ENCODE data around the gene CD59.
A peak's percentile ranks its signal among the peaks of the same experiment; 100 is the strongest.

CD59 gene

GRCh38 chr11:33721984-33722383 is 14.2 kb downstream of the CD59 start:
- H3K9ac ChIP-seq (ENCODE audit: low read depth, low read length): no peak overlapping the region
- no peaks in the 10 kb centered on the region for H3K9me3 ChIP-seq (ENCODE audit: insufficient read depth, low read length, severe bottlenecking)
- no peak overlapping the region for H3K4me2 ChIP-seq (ENCODE audit: insufficient read depth, low read length)
- ATAC-seq (ENCODE audit: insufficient read depth, low read depth) (no peak), DNase-seq (no peak)
- no peak overlapping the region for H2AFZ ChIP-seq (ENCODE audit: low read depth, low read length)
- H3K4me3 ChIP-seq (ENCODE audit: low read depth in 1 of 2, low read length in 2 of 2): no peak overlapping the region
- H3K4me1 ChIP-seq (ENCODE audit: insufficient read depth, low read length): no peaks in the 10 kb centered on the region
- peaks cover 3% of the 10 kb centered on the region for H3K27me3 ChIP-seq (ENCODE audit: insufficient read depth, low read length, poor library complexity)
- H3K36me3 ChIP-seq (ENCODE audit: insufficient read depth, low read length): no peaks in the 10 kb centered on the region
- no peak for TF ChIP-seq CTCF (IDR thresholded peaks at IDR 0.05; ENCODE audit: borderline replicate concordance, extremely low read depth, low read length, poor library complexity, severe bottlenecking)
- TF ChIP-seq EZH2 (IDR thresholded peaks at IDR 0.05; ENCODE audit: borderline replicate concordance, low read depth, low read length, severe bottlenecking): no peak
- H3K27ac ChIP-seq (ENCODE audit: low read length): no peak overlapping the region
- H4K20me1 ChIP-seq (ENCODE audit: insufficient read depth, low read length): no peaks in the 10 kb centered on the region
- no peaks in the 10 kb centered on the region for H3K79me2 ChIP-seq (ENCODE audit: insufficient read depth, low read length)

GRCh38 chr11:33721426-33721825 is 14.8 kb downstream of the CD59 start:
- Histone ChIP-seq H2AFZ (ENCODE audit: low read depth, low read length) (no peak overlapping the region), H3K36me3 (ENCODE audit: insufficient read depth, low read length) (no peaks in the 10 kb centered on the region), H3K9ac (ENCODE audit: low read depth, low read length) (no peak overlapping the region), H3K9me3 (ENCODE audit: insufficient read depth, low read length, severe bottlenecking) (no peaks in the 10 kb centered on the region), H3K4me3 (ENCODE audit: low read depth in 1 of 2, low read length in 2 of 2) (no peak overlapping the region), H3K4me2 (ENCODE audit: insufficient read depth, low read length) (no peak overlapping the region), H3K4me1 (ENCODE audit: insufficient read depth, low read length) (no peaks in the 10 kb centered on the region), H3K27ac (ENCODE audit: low read length) (no peak overlapping the region), H3K27me3 (ENCODE audit: insufficient read depth, low read length, poor library complexity) (peaks cover 3% of the 10 kb centered on the region), H3K79me2 (ENCODE audit: insufficient read depth, low read length) (no peaks in the 10 kb centered on the region), H4K20me1 (ENCODE audit: insufficient read depth, low read length) (no peaks in the 10 kb centered on the region)
- ATAC-seq (ENCODE audit: insufficient read depth, low read depth) (no peak), DNase-seq (no peak)
- no peak for TF ChIP-seq CTCF (IDR thresholded peaks at IDR 0.05; ENCODE audit: borderline replicate concordance, extremely low read depth, low read length, poor library complexity, severe bottlenecking)
- TF ChIP-seq EZH2 (IDR thresholded peaks at IDR 0.05; ENCODE audit: borderline replicate concordance, low read depth, low read length, severe bottlenecking): no peak

- Histone ChIP-seq H3K9ac (ENCODE audit: low read depth, low read length) (no peak overlapping the region), H3K9me3 (ENCODE audit: insufficient read depth, low read length, severe bottlenecking) (no peaks in the 10 kb centered on the region), H2AFZ (ENCODE audit: low read depth, low read length) (no peak overlapping the region), H3K79me2 (ENCODE audit: insufficient read depth, low read length) (no peaks in the 10 kb centered on the region), H3K27me3 (ENCODE audit: insufficient read depth, low read length, poor library complexity) (peaks cover 3% of the 10 kb centered on the region), H3K27ac (ENCODE audit: low read length) (no peak overlapping the region), H3K36me3 (ENCODE audit: insufficient read depth, low read length) (no peaks in the 10 kb centered on the region), H4K20me1 (ENCODE audit: insufficient read depth, low read length) (no peaks in the 10 kb centered on the region), H3K4me3 (ENCODE audit: low read depth in 1 of 2, low read length in 2 of 2) (no peak overlapping the region), H3K4me2 (ENCODE audit: insufficient read depth, low read length) (no peak overlapping the region), H3K4me1 (ENCODE audit: insufficient read depth, low read length) (no peaks in the 10 kb centered on the region)
- TF ChIP-seq CTCF (IDR thresholded peaks at IDR 0.05; ENCODE audit: borderline replicate concordance, extremely low read depth, low read length, poor library complexity, severe bottlenecking) (no peak), EZH2 (IDR thresholded peaks at IDR 0.05; ENCODE audit: borderline replicate concordance, low read depth, low read length, severe bottlenecking) (no peak)
- ATAC-seq (ENCODE audit: insufficient read depth, low read depth): peak; percentile 89
- DNase-seq: peak; percentile 54
Measured at GRCh38 chr11:33719587-33719986, 16.6 kb downstream of the CD59 start.

- TF ChIP-seq CTCF (IDR thresholded peaks at IDR 0.05; ENCODE audit: borderline replicate concordance, extremely low read depth, low read length, poor library complexity, severe bottlenecking) (no peak), EZH2 (IDR thresholded peaks at IDR 0.05; ENCODE audit: borderline replicate concordance, low read depth, low read length, severe bottlenecking) (no peak)
- peaks cover 3% of the 10 kb centered on the region for H3K27me3 ChIP-seq (ENCODE audit: insufficient read depth, low read length, poor library complexity)
- no peaks in the 10 kb centered on the region for H3K9me3 ChIP-seq (ENCODE audit: insufficient read depth, low read length, severe bottlenecking)
- no peaks in the 10 kb centered on the region for H3K36me3 ChIP-seq (ENCODE audit: insufficient read depth, low read length)
- DNase-seq: no peak
- no peak overlapping the region for H3K4me2 ChIP-seq (ENCODE audit: insufficient read depth, low read length)
- no peak for ATAC-seq (ENCODE audit: insufficient read depth, low read depth)
- H3K9ac ChIP-seq (ENCODE audit: low read depth, low read length): no peak overlapping the region
- H3K27ac ChIP-seq (ENCODE audit: low read length): no peak overlapping the region
- H4K20me1 ChIP-seq (ENCODE audit: insufficient read depth, low read length): no peaks in the 10 kb centered on the region
- no peaks in the 10 kb centered on the region for H3K4me1 ChIP-seq (ENCODE audit: insufficient read depth, low read length)
- H3K4me3 ChIP-seq (ENCODE audit: low read depth in 1 of 2, low read length in 2 of 2): no peak overlapping the region
- H2AFZ ChIP-seq (ENCODE audit: low read depth, low read length): no peak overlapping the region
- no peaks in the 10 kb centered on the region for H3K79me2 ChIP-seq (ENCODE audit: insufficient read depth, low read length)
Measured at GRCh38 chr11:33718440-33718839, 17.8 kb downstream of the CD59 start.

Measured in DND-41 (cell line).